ENCODE measurements around the gene CROCC2.

The CROCC2 gene

DNA sequence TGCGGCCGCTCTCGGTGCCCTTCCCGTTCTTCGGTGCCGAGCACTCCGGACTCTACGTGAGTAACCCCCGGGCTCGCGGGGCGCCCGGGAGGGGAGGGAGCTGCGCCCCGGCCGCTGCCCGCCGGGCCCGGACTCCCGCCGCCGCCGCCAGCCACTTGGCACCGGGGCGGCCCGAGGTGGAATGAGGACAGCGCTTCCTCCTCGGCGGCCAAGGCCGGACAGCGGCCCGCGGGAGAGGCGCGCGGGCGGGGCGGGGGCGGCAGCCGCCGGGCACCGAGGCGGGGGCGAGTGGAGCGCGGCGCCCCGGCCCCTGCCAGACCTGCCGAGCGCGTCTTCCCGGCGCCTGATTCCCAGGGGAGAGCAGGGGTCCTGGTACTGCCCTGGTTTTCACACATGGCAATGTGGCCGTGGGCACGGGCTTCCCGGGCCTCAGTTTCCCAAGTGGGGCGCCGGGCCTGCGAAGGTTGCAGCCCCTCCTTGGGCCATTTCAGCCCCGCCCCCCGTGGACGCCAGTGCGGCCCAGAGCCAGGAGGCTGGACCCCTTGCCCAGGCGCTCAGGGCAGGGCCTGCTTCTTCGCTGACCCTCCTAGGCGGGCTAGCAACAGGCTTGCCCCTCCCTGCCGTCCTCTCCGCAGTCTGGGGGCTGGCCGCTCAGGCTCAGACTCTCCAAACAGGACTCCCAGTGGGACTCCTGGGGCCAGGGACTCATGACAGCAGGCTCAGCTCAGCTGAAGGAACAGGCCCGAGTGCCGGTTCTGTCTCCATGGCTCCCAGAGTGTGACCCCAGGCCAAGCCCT, 93.1 kb downstream of the CROCC2 start:
- DNase-seq (ENCODE audit: low read depth in 2 of 2) = no peak

DNA sequence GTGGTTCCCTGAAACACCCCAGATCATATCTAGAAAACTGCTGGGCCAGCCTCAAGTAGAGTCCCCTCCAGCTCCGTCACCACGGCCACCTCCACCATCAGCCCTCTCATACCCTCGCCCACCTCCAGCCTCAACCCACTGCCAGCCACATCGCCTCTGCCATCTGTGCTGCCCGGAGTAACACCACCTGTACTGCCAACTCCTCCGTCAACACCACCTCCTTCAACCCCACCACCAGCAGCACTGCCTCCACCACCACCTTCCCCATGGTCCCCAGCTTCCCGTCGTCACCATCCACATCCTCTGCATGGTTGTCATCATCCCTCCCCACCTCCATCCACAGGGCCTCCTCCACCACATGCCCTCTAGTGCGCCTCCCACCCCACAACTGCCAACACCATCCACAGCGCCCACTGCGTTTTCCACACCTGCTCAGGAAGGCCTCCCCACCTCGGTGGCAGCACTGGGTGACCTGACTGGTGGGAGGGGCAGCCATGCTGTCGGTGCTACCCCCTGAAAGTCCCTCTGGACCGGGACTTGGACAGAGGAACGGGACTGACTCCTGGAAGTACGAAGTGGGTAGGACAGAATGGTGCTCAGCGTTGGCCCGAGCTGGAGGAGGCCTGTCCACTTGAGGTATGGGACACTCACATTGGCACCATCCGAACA, 93.9 kb downstream of the CROCC2 start:
- no peak for DNase-seq (ENCODE audit: low read depth in 2 of 2)

DNA sequence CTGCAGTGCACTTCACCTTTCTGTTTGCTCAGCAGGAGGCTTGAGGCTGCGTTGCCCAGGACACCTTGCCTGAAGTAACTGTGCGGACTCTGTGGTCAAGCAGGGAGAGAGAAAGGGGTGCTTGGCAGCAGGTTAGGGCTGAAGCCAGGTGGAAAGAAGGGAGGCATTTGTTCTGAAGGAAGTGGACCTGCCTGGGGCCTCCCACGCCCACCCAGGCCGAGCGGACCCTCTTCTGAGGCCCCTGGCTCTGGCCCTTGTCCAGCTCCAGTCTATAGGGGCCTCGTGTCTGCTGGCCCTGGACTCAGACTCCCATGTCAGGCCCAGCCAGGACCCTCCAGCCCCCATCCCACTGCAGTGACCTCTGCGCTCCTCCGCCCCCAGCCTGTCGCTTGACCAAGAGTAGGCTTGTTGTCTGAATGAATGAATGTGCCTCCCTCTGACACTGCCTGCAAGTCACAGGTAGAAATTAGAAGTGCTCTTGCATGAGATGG, 94.7 kb downstream of the CROCC2 start:
- no peak for DNase-seq (ENCODE audit: low read depth in 2 of 2)

DNA sequence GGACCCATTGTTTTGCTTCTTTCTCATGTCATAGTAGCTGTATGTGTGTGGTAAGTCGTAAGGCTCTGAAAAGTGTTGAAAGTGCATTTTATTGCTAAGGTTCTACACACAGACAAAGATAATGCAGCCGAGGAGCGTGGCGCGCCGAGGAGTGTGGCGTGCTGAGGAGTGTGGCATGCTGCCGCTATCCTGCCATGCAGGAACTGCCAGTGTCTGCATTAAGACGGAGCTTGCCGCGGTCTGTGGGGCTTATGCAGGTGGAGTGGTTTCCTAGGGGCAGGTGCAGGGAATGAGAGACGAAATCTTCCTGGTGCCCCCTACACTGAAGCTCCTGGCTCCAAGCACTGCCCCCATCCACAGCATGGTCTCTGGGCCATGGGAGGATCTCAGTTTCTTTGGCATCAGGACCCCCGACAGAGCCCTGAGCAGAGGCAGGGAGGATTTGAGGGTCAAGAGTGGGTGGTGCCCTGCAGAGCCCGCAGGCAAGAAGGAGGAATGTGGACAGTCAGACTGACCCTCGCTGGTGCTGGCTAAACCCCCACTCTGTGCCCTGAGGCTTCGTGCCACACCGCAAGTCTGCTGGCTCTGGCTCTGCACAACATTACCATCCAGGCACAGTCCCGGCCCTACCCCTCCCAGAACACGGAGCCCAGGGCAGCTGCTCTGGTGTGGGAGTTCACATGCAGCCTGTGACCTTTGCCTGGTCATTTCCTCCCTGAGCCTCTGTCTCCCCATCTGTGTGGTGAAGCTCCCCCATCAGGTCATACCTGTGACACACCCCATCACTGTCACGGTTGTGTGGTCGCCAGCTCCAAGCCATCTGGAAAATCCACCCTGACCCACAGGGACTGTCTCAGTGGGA, 95.5 kb downstream of the CROCC2 start:
- DNase-seq (ENCODE audit: low read depth in 2 of 2) = no peak

DNA sequence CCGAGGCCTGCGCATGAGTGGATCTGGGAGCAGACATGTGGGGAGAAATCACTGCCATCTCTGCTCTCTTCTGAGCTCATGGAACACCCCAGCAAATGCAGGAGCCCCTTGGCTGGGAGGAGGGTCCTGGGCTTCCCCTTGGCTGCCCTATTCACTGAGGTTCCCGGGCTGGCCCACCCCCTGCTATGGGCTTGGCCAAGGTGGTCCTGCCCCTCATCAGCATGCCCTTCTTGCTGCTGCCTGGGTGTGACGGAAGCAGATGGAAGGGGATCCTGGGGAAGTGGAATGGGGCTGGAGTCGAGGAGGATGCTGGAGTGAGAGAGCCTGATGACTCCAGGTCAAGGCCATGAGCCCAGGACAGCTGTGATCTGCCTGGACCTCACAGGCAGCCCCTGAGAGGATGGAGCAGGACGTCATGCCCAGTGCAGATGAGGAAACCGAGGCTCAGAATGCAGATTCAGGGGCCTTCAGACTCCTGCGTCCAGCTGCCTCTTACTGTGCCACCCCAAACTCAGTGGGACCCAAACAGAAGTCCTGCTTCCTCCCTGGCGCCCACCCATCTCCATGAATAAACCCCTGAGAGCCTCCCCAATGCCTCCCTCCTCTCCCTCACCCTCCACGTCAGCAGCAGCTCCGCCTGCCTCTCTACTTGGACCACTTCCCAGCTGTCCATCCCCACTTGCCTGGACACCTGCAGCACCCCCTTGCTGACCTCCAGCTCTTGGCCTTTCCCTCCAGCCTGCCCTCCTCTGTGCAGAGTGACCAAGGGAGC, 96.3 kb downstream of the CROCC2 start:
- DNase-seq (ENCODE audit: low read depth in 2 of 2) = no peak

DNA sequence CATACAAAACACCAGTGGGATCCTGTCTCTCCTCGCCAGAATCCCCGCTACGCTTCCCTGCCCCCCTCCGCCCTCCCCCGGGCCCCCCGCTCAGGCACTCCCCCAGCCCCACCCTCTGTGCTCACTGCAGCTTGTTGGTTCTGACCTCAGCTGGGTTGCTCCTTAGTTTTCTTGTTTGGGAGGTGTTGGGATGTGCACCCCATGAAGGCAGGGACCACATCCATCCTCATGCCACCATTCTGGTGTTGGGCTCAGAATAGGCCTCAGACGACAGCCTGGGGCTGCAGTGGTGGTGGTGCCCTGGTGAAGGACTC, 96.9 kb downstream of the CROCC2 start:
- no peak for DNase-seq (ENCODE audit: low read depth in 2 of 2)

DNA sequence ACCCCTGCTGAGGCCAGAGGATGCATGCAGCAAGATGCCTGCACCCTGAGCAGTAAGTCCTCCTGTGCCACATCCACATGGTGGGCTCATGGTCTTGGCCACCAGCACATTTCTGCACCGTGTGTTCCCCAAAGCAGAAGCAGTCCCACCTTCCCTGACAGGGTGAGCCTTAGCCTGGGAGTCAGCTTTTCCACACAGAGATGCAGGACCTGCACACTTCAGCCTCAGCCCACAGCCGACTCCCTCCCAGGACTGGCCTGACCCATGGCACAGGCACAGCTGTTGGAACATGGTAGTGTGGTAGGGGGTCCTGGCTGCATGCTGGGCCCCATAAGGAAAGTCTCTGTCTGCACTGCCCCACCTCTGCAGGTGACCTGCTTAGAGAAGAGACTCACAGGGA, 97.2 kb downstream of the CROCC2 start:
- DNase-seq (ENCODE audit: low read depth in 2 of 2) = no peak

DNA sequence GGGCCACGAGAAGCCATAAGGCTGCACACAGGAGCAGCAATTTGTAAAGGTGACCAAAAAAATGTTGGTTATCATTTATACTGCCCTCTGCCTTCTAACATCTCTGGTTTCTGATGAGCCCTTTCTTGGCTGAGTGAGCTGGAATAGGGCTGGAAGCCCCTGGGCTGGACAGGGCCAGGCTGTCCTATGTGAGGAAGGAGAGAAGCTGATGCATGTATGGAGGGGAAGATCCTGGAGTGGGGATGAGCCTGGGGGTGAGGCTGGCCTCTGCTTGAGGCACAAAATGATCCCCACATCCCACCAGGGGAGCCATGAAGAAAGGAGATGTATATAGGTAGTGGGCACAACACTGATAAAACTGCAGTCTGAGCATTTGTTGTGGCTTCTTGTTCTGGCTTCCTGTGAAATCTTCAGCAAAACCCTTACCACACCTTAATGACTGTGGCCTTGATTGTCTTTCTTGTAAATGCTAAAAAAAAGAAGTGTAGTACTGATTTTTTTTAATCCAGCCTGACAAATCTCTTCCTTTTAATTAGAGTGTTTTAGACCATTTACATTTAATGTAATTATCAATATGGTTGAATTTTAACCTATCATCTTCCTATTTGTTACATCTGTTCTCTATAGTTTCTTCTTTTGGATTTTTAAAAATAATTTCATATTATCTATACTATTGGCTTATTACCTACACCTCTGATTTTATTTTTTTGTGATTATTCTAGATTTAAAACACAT, 97.9 kb downstream of the CROCC2 start:
- no peak for DNase-seq (ENCODE audit: low read depth in 2 of 2)

DNA sequence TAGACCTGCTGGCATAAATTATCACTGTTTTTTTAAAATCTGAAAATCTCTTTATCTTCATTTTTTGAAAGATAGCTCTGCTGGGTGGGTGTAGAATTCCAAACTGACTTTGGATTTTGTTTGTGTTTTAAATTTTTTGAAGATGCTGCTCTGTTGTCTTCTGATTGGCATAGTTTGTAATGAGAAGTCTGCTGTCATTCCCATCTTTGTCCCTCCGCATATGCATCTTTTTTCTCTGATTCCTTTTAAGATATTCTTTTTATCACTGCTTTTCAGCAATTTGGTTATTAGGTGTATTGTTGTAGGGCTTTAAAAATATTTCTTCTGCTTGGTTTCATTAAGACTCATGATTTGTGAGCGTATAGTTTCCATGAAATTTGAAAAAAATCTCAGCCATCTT, 99.4 kb downstream of the CROCC2 start:
- no peak for DNase-seq (ENCODE audit: low read depth in 2 of 2)

DNA sequence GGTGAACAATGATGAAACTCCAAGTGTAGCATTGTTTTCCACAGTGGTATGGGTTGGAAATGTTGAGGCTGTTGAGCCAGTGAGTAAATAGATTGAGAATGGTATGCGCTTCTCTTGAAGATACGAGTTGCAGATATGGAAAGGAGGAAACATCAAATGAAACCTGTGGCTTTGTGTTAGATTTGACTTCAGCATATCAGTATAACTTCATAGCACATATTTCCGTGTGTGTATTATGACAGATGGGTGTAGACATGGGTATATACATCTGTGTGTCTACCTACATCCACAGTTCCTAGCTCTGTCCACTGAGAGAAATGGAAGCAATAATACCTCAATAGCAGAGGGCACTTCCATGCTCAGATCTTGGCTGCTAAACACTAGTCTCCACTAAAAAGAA, 100.3 kb downstream of the CROCC2 start:
- DNase-seq (ENCODE audit: low read depth in 2 of 2) = no peak

DNA sequence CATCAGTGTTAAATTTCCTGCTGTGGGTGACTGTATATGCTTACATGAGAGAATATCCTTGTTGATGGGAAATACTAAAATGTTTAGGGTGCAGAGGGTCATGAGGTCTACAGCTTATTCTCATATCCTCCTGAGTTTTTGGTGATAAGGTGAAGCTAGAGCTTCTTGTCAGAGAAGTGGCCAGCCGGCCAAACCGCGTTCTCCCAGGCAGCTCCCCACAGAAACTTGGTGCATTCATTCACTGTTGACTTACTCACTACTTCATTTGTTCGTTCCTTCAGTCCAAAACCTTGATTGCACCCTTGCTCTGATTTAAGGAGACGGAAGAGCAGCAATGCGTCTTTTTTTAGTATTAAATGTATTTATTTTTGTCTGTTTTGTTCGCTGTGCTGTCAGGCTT, 101.0 kb downstream of the CROCC2 start:
- DNase-seq (ENCODE audit: low read depth in 2 of 2) = no peak

DNA sequence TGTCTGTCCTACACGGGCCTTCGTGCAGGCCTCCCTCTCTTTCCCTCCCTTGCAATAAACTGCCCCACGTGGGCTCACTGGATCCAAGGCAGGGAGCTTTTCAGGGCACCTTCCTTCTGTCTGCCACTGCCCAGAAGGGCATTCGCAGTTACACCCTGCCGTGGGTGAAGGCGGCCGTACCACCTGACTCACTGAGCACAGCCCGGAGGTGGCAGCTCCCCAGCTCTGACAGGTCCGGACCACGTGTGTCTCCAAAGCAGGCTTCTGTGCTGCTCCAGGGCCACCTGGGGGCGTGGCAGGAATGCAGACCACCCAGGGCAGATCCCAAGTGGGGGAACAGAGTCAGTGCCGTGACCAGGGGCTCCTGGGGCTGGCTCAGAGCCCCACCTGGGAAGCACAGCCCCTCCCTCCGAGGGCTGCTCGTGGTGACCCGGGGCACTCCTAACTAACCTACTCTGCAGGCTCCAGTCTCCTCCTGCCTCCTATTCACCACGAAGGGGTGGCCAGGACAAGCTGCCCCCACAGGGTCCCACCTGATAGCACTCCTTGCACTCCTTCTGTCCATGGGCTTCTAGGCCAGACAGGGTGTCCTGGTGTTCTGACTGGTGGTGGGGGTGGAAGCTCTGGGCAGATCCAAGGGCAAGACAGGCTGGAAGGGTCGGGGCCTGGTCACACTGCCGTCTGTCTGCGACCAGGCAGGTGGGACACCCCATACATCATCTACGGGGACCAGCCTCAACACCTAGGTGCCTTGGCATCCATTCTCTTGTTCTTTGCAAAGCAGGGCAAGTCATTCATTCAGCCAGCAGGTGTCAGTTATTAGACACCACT, 102.0 kb downstream of the CROCC2 start:
- no peak for DNase-seq (ENCODE audit: low read depth in 2 of 2)

DNA sequence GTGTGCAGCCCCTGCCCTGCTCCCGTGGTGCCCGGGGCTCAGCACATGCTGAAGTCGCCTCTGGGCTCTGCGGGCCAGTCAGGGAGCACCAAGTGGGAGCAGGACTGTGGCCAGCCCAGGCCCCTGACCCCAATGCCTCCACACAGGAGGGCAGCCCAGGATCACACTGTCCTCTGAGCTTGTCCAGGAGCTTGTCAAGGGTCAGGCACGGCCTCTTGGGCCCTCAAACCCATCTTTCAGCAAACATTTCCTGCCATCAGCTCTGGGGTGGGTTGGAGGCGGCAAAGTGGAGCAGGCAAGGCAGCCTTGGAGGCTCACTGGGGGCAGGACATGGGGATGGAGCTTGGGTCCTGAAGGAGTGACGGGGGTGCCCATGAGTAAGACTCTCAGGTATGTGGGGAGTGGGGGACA, 102.6 kb downstream of the CROCC2 start:
- no peak for DNase-seq (ENCODE audit: low read depth in 2 of 2)

DNA sequence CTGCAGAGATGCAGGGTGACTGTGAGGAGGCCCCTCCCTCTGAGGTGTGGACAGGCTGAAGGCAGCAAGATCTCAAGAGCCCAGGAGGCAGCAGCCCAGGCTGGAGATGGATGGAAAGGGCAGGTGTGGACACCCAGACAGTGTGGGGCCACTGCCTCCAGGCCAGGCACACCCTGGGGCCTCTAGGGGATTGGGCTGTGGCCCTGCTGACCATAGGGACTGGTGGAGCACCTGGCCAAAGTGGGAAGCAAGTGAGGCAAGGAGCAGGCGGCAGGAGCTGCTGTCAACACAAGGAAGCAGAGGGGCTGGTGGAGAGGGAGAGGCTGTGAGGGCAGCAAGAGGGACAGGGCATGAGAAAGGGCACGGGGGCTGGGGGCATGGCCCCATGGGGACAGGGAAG, 103.1 kb downstream of the CROCC2 start:
- no peak for DNase-seq (ENCODE audit: low read depth in 2 of 2)

DNA sequence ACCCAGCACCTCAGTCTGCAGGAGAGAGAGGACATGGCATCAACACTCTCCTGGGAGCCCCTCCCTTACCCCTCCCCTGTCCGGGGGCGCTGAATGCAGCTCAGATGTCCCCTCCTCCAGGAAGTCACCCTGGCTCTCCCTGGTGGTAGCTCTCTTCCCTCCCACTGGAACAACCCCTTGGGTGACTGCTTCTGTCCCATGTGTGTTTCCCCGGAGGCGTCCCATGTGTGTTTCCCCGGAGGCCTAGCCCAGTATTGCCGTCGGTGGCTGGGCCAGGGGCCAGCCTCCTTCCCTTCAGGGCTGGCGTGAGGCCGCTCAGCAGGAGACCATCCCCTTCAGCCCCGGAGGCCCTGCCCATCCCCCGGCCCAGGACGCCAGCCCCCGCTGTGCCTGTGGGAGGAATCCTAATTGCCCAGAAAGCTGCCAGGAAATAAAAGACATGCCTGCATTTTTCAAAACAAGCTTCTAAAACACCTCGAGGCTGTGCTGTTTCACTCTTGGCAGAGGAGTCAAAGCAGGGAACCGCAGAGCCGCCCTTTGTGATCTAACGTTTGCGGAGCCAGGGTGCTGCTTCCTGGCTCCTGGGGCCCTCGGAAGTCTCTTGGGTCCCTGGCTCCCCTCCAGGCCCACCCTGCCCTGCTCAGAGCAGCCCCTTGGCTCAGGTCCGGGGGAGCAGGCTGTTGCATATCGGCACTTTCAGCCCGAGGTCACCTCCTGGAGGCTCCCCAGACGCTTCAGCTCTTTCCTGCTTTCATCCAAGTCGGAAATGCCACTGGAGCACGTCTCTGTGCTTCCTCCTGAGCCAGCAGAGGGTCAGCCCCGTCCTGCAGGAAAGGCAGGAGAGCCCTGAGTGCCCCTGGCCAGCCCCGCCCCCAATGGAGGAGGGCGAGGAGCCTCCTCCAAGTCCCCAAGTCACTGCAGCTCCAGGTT, 103.7 kb downstream of the CROCC2 start:
- DNase-seq (ENCODE audit: low read depth in 2 of 2) = no peak

DNA sequence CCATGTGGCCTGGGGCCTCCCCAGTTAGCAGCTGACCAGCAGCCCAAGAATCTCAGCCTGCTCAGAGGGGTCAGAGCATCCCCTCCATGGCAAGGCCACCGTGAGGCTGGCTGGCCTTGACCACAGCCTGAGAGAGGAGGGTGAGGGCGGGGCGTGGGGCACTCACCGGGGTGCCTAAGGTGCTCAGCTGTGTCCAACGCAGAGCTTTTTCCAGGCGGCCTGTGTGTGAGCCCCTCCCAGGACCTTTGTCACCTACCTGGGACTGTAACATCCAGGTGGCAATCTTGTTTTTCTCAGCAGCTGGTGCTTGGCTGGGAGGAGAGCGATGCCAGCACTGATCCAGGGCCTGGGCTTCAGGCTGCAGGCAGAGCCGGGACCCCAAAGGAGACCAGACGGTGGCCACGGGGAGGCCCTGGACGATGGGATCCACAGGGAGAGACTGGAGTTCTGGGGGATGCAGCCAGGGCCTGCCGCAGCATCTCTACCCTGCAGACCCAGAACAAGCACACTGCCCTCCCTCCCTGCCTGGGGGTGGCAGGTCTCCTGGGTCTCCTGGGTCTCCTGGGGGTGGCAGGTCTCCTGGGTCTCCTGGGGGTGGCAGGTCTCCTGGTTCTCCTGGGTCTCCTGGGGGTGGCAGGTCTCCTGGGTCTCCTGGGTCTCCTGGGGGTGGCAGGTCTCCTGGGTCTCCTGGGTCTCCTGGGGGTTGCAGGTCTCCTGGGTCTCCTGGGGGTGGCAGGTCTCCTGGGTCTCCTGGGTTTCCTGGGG, 104.6 kb downstream of the CROCC2 start:
- DNase-seq (ENCODE audit: low read depth in 2 of 2) = no peak

DNA sequence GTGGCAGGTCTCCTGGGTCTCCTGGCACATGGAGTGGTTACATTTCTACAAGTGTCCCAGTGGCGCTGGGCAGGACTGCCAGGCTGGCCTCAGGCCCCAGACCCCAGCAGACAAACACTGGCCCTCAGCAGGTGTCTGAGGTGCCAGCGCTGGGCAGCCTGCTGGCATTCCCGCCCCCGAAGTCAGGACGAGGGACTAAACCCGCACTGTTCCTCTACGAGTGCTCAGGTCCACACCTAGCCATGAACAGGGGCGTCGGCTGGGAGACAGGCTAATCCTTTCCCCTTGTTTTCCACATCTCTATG, 105.1 kb downstream of the CROCC2 start:
- no peak for DNase-seq (ENCODE audit: low read depth in 2 of 2)

DNA sequence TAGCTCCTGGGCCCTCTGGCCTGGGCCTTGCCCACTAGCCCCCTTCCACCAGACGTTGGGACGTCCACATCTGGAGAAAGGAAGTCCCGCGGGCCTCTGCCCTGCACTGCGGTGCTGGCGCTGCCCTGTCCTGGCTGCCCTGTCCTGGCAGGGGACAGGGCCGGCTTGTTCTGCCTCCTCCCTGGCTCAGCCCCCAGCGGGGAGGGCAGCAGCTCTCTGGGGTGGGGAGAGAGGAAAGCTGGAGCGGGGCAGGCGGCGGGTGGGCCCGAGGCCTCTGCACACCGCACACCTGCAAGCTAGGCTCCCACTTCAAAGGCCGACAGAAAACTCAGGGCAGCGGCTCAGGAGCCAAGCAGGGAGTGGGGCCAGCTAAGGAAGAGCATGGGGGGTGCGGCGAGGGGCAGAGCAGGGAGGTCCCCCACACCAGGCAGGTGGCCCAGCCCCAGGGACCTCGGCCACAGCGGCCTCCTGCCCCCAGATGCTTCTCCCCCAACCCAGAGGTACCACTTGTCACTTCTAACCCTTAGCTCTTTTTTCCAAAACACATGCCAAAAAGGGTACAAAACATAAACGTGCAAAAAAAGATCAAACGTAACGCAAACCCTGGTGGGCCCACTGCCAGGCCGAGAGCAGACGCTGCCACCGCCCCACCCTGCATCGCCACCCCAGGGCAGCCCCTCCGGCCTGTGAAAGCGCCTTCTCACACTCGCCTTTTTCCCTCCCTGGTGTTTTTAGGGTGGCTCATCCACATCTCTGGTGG, 105.8 kb downstream of the CROCC2 start:
- DNase-seq (ENCODE audit: low read depth in 2 of 2) = no peak
